Measurements from ENCODE around the gene P3H2.

- TF ChIP-seq POLR2AphosphoS5 (IDR thresholded peaks at IDR 0.05; ENCODE audit: low read depth, low read length) (no peak), REST (IDR thresholded peaks at IDR 0.05; ENCODE audit: insufficient read depth in 1 of 2, low read depth in 2 of 2, low read length in 2 of 2) (no peak), TAF1 (IDR thresholded peaks at IDR 0.05; ENCODE audit: borderline replicate concordance, insufficient read depth, low read length) (no peak)
Measured at GRCh38 chr3:189999718-190000117, 121.0 kb downstream of the P3H2 start.

Data from PFSK-1 (cell line).